CD4-positive, alpha-beta T cell treated with Interleukin-17A for 4 hours (primary cell): ENCODE data around the gene IRF2BPL.

ENCODE experiments used
- DNase-seq: peaks from one replicate; pipeline ENCODE4 v3.0.0-alpha.2; 2020; ENCODE audit warnings: mixed read lengths

The IRF2BPL gene

DNA sequence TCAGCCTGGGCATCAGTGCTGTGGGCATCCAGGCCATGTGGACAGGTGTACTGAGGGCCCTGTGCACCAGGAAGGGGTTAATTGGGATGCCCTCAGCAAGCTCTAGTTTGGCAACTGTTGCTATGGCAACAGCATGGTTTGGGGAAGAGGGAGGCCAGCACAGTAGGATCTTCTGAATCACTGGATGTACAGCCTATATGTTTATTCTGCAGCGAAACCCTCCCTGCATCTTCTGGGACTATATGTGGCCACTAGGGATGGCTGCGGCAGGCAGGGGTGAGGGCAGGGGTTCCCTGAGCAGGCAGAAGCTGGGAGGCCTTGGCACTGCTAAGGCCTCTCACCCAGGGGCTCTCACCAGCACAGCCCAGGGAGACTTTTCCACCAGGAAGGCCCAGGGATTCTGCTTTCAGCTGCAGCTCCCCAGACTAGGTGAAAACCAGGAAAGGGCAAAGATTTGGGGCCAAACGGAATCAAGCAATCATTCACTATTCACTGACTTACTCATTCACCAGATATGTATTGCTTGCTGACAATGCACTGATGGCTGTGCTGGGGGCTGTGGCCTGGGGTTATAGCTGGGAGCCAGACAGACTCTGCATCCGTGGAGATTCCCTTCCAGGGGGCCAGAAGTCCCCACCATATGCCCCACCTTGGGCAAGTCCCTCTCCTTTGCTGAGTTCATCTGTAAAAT, 42.8 kb downstream of the IRF2BPL start:
- DNase-seq, result no peak

DNA sequence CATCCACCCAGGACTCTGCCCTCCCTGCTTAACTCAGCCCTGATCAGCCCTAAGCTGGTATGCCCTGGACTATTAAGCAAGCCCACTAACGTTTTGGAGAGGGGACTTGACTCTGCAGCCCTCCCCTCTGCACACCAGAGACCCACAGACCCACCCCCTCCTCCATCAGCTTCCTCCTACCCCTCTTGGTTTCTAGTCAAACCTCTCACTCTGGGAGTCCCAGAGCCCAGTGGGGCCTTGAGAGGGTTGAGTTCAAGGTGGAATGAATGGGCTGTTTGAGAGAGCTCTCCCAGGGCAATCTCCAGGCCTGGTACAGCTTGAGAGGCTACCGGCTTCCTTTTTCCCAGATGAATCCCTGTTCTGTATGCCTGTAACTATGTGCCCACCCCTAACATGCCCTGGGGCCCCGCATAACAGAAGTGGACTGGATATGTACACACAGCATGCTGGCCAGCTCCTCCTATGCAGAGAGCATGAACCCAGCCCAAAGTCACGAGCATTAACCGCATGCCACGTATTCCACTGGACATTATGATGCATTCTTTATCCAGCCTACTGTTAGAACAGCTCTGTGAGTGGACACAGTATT, 43.6 kb downstream of the IRF2BPL start:
- DNase-seq, result no peak

DNA sequence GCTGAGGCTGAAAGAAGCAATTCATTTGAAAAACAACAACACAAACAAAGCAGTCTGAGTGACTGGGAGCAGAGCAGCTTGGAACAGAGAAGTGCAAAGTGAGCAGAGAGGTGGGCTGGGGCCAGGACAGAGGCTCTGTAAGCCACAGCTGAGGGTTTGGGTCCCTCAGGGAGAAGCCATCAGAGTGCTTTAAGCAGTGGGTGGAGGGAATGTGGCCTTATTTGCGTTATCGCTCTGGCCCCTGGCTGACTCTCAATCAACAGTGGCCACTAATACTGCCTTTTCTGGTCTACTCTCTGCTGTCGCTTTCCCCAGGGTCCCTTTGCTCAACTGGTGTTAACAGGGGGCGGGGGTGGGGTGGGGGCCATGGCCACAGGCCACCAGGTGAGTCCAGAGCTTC, 44.2 kb downstream of the IRF2BPL start:
- DNase-seq, result no peak

DNA sequence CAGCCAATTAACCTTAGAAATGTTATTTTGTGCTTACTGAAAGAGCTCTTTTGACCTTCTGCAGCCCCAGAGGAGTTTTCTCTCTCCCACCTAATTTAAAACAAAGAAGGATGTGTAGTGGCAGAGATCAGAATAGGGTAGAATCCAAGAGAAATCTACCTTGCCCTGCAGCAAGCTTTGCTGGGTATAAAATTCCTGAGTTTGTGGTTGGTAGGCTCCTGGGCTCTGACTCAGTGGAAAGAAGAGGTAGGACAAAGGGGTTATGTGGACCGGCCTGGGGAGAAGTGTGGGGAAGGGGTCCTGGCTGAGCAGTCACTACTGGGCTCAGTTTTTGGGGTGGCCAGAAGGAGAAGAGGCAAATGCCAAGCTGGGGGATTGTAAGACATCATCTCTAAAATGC, 46.8 kb downstream of the IRF2BPL start:
- DNase-seq, result no peak

DNA sequence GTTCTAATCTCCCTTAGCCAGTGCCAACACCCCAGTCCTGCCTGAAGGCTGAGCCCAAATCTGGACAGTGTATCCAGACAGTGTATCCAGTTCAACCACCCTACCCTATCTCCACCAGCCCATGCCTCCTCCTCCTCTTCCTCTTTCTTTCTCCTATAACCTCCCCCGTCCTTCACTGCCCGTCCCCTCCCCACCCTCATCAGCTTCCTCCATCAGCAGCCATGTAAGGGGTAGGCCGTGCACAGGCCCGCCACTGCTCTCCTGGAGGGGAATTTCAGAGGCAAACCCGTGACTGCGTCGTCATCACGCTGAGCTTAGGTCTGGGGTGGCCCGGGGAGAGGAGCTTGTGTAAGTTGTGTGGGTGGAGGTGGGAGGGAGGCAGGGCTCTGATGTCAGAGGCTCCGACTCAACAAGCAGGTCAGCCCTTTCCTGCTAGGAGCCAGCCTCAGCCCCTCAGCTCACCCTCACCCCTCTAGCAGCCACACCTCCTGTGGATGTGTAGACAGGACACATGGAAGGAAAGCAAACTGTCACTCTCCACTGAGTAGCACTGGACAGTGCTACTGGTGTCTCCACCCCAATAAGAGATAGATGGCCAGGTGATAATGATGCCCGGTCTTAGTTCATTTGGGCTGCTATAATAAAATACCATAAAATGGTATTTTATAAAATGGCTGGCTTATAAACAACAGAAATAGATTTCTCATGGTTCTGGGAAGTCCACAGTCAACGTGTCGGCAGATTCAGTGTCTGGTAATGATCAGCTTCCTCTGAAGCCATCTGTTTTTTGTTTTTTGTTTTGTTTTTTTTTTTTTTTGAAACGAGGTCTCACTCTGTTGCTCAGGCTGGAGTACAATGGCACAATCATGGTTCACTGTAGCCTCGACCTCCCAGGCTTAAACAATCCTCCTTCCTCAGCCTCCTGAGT, 50.5 kb downstream of the IRF2BPL start:
- peak; percentile 75 for DNase-seq

DNA sequence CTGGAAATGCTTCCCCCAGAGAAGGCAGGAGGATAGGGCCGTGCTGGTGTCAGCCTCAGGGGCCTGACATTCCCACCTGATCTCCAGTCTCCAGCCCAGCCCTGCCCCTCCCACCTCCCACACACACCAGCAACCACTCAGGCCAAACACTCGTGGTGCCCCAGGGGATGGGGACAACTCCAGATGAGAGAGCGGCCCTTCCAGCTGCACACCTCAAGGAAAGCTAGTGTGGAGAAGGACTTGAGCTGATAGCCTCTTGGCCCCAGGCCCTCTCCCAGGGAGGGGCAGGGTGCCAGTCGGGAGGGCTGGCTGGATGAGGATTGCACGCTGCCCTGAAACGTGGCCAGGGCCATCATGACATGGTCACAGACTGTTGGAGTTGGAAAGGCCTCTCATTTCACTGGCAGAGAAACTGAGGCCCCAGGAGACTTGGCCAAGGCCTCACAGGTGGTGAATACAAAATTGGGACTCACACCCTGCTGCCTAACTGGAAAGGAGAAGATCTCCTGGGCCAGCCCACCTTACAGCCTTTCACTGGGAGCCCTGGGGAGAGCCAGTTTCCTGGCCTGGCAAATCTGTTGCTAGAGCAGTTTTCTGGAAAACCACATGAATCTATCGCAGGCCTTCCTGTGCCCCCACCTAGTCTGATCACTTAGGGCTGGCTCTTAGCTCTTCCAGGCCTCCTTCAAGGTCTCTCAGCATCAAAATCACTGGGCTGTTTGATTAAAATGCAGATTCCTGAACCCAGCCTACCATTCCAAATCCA, 52.1 kb downstream of the IRF2BPL start:
- no peak for DNase-seq

DNA sequence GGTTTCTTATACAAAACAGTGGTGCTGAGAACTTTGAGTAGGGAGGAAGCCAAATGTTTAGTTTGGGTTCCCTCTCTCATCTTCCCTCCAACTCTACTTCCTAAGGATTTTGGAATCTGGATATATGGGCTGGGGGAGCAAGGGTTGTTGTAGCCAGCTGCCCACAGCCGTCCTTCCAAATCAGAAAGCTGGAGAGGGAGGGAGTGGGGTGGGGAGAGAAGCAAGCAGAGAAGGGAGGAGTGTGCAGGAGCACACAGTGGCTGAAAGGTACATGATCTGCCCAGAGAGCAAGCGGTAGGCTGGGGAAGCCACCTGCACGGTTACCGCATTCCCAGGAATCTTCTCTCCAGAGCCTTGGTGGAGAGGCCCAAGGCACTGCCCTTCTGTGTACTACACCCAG, 52.7 kb downstream of the IRF2BPL start:
- no peak for DNase-seq

DNA sequence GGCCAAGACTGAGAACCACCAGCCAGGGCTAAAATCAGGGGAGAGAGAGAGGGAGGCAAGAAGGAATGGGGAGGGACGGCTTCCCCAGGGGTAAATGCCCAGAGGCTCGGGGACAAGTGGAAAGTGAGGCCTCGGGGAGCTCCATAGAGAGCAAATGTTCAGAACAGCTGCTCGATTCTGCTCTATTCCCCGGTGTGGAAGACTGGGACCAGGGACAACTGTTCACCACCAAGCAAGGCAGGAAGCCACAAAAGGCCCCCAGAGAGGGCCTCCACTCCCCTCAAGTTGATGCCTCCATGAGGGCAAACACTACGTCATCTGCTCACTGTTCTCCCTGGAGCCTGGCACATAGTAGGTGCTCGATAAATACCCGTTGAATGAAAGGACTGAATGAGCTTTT, 53.5 kb downstream of the IRF2BPL start:
- DNase-seq, result no peak
